CD4-positive, alpha-beta T cell treated with Interleukin-15 for 4 hours (primary cell): ENCODE data around the gene ZNF44.
"Not testable (repeated sequence)": the region's sequence is repeated elsewhere in the genome, so short reads cannot be mapped to it uniquely, and the experiment has no call there.

Experiments used
- DNase-seq: peaks from one replicate; pipeline ENCODE4 v3.0.0-alpha.2; 2020; ENCODE audit warnings: low spot score

The ZNF44 gene

GRCh38 chr19:12294249-12295158 is at the start of gene ZNF44:
TSS of gene ZNF44 (minus strand) at chr19:12294883. CDS start at chr19:12294694, 189 bp downstream.
- DNase-seq = peak; percentile 98

GRCh38 chr19:12333162-12334159 is 38.8 kb upstream of the ZNF44 start, which contains the start of gene ZNF563:
TSS of gene ZNF563 (minus strand) at chr19:12333633. CDS start at chr19:12333482, 151 bp downstream.
- DNase-seq = peak; percentile 98

- DNase-seq = peak; percentile 55
These were observed 36.7 kb upstream of the ZNF44 start for GRCh38 chr19:12331211-12331941.

- no peak for DNase-seq
These were observed 35.7 kb upstream of the ZNF44 start for GRCh38 chr19:12330340-12330739.

GRCh38 chr19:12325690-12326089 is 31.0 kb upstream of the ZNF44 start:
- no peak for DNase-seq

GRCh38 chr19:12318782-12319413 is 24.2 kb upstream of the ZNF44 start:
- no peak for DNase-seq

GRCh38 chr19:12314553-12314952 is 19.9 kb upstream of the ZNF44 start:
- DNase-seq = no peak

- DNase-seq = not testable (repeated sequence)
These were observed 14.2 kb upstream of the ZNF44 start for GRCh38 chr19:12308891-12309290.

GRCh38 chr19:12295191-12295590 is 508 bp upstream of the ZNF44 start:
- no peak for DNase-seq

GRCh38 chr19:12293777-12294248 is 870 bp downstream of the ZNF44 start:
- peak; percentile 61 for DNase-seq

- no peak for DNase-seq
These were observed 5.0 kb downstream of the ZNF44 start for GRCh38 chr19:12289790-12290065.

- no peak for DNase-seq
These were observed 6.7 kb downstream of the ZNF44 start for GRCh38 chr19:12287958-12288500.

- no peak for DNase-seq
These were observed 10.1 kb downstream of the ZNF44 start for GRCh38 chr19:12284631-12285030.

GRCh38 chr19:12284226-12284625 is 10.5 kb downstream of the ZNF44 start:
- DNase-seq = no peak

GRCh38 chr19:12278713-12279112 is 16.0 kb downstream of the ZNF44 start:
- DNase-seq = no peak

- DNase-seq = no peak
These were observed 21.4 kb downstream of the ZNF44 start for GRCh38 chr19:12272980-12273901.

GRCh38 chr19:12272386-12272785 is 22.3 kb downstream of the ZNF44 start:
- DNase-seq = no peak

GRCh38 chr19:12270854-12271253 is 23.8 kb downstream of the ZNF44 start:
- no peak for DNase-seq

GRCh38 chr19:12265921-12266704 is 28.6 kb downstream of the ZNF44 start:
- DNase-seq = no peak
